Gastroesophageal sphincter (tissue), 3 donors: Measurements from ENCODE around the gene ZSCAN20.

Experiments
- EP300 ChIP-seq: sonication (generic); formaldehyde crosslinking; IDR thresholded peaks from one replicate; pipeline ENCODE4 v1.6.1; 2017; ENCODE audit warnings: antibody characterized with exemption, mild to moderate bottlenecking
- POLR2A ChIP-seq, 2 donors: fragments of 450-650 bp; IDR thresholded peaks; one replicate each; pipeline ENCODE4 v1.6.1; 2017; ENCODE audit warnings: antibody characterized with exemption in 2 of 2, mild to moderate bottlenecking in 2 of 2, moderate library complexity in 1 of 2
- POLR2AphosphoS5 ChIP-seq: sonication (generic); formaldehyde crosslinking; IDR thresholded peaks from one replicate; pipeline ENCODE4 v1.6.1; 2017; ENCODE audit warnings: antibody characterized with exemption
- TF ChIP-seq, protein P1 (sequence below), 4 experiments: fragments of 200-600 bp in 2 of 4; fragments of 450-650 bp in 2 of 4; sonication (generic) in 1 of 4; IDR thresholded peaks; one replicate each; pipeline ENCODE4 v1.5.1; 2017 to 2019; ENCODE audit warnings: antibody characterized with exemption in 4 of 4, mild to moderate bottlenecking in 2 of 4, moderate library complexity in 2 of 4

DNA sequence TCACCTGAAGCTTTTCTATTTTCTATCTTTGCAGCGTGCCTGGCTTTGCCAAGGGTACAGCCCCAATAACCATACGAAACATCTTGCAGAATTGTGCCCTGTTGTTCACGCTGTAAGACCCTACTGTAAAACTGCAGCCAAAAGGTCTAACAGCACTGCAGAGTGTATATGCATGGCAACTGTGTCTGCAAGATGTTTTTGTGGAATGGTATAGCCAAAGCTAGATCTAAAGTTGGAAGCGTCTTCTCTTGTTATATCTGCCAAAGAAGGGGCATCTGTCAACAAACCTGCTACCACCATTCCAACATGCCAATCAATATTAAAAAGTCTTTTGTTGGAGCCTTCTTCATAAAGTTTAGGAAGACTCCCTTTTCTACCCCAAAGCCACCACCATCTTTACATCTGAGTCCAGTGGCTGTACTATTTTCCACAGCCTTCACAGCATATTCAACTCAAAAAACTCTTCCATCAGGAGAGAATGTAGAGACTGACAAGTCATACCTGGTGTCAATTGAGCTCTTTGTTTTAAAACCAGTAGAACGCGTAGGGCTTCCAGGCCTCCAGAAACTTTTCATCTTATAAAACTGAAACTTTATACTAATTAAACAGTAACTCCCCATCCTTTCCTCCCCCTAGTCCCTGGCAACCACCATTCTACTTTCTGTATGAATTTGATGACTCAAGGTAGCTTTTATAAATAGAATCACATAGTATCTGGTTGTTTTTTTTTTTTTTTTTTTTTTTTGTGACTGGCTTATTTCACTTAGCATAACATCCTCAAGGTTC, 40.0 kb downstream of the ZSCAN20 start:
- TF ChIP-seq POLR2A (IDR thresholded peaks at IDR 0.05) (no peak), EP300 (no peak), POLR2AphosphoS5 (no peak)
- TF ChIP-seq, protein P1, sequence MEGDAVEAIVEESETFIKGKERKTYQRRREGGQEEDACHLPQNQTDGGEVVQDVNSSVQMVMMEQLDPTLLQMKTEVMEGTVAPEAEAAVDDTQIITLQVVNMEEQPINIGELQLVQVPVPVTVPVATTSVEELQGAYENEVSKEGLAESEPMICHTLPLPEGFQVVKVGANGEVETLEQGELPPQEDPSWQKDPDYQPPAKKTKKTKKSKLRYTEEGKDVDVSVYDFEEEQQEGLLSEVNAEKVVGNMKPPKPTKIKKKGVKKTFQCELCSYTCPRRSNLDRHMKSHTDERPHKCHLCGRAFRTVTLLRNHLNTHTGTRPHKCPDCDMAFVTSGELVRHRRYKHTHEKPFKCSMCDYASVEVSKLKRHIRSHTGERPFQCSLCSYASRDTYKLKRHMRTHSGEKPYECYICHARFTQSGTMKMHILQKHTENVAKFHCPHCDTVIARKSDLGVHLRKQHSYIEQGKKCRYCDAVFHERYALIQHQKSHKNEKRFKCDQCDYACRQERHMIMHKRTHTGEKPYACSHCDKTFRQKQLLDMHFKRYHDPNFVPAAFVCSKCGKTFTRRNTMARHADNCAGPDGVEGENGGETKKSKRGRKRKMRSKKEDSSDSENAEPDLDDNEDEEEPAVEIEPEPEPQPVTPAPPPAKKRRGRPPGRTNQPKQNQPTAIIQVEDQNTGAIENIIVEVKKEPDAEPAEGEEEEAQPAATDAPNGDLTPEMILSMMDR (IDR thresholded peaks at IDR 0.05), result no peak
